NCI-H345 (cell line): ENCODE results near the gene IRX4.

Experiments used
- DNase-seq: peaks from one replicate; lab custom pipeline; 2025; lab: John Stamatoyannopoulos, UW

IRX4 gene

DNA sequence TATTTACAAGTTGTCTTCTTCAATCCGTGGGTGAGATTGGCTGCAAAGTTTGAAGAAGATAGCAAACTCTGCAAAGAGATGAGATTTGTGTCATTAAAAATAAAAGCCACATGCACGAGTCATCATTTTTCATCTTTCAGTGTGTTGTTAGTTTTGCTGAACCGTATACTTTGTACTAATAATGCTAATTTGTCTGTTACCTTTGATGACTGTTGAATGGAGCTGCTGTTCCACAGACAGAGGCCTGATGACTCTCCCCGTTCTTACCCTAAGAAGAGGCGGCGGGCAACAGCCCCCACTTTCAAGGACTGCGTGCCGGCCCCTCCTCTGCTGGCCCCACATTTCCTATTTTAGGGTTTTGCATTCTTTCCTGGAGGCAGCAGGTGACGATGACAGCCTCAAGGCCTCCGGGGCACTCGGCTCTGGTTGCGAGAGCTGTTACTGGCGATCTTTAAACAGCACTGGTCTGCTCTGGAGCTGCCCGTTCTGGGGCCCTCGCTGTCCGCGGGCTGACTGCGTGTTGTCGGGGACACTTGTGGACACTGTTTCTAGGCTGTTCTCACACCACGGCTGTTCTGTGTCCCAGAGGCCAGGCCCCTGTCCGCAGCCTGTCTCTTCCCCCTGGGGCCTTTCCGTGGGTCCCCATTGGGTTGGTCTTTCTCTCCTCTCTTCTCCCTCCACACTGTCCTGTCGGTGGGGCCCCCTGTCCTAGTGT lies 46.4 kb downstream of the IRX4 start:
- no peak for DNase-seq

DNA sequence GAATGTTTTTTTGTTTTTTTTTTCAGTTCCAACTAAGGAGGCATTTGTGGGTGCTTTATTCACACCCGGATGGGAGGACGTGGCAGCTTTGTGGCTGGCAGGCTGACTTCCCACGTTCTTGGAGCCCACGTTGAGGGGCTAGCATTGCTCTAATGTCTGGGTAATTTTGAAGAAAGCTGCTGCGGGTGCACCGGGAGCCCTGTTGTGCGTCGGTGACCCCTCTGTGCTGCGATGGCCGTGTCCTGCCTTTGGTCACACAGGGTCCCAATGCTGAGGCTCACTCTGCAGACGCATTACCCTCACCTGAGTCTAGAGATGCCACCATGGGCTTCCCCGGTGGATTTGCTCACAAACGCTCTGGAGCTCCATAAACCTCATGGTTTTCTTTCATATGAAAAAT lies 47.3 kb downstream of the IRX4 start:
- no peak for DNase-seq

DNA sequence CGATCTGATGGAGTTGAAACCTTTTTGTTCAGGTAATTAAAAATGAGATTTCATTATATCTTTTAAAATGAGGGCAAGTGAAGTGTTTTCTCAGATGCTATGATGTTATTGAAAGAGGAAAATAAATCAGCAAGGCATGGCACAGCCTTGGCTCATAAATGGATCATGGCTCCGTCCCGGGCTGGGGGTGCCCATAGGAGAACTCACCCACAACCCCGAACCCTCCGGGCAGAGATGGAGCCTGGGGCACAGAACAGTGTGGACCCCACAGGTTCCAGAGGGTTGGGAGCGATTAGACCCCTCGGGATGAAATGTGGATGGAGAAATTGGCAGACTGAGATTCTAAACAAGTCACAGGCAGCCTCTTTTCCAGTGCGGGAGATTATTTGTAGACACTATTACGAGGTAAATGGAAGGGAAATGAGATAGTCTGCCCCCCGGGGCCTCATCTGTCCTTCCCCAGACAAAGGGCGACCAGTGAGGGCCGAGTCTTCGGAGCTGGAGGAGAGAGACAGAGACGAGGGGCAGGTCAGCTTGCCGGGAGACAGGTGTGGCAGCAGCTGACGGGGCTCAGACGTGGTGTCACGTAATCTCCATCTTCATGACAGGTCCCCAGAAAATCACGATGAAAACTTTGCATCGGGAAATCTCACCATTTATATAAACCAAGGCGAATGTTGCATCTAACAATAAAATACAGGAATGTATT lies 47.9 kb downstream of the IRX4 start:
- no peak for DNase-seq

DNA sequence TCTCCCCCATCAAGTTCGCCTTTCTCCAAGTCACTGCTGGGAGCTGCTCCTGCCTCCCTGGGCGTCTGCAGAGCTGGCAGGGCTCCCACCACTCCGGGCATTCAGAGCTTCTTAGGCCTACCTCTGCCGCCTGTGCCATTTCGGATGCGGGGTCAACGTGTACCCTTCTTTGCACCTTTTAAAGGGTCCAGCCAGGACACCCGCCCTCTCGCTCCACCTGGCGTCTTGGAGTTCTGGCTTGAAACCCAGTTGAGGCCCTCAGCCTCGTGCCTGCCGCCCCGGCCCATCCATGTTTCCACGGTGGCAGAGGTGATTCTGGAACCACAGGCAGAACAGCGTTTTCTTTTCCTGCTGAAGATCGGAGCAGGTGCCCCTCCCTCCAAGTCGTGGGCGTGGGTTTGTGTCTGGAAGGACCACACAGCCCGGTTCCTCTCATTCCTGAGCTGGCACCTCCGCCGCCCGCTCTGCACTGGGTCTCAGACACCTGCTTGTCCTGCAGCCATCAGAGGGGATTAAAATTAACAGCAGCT lies 48.6 kb downstream of the IRX4 start:
- no peak for DNase-seq

DNA sequence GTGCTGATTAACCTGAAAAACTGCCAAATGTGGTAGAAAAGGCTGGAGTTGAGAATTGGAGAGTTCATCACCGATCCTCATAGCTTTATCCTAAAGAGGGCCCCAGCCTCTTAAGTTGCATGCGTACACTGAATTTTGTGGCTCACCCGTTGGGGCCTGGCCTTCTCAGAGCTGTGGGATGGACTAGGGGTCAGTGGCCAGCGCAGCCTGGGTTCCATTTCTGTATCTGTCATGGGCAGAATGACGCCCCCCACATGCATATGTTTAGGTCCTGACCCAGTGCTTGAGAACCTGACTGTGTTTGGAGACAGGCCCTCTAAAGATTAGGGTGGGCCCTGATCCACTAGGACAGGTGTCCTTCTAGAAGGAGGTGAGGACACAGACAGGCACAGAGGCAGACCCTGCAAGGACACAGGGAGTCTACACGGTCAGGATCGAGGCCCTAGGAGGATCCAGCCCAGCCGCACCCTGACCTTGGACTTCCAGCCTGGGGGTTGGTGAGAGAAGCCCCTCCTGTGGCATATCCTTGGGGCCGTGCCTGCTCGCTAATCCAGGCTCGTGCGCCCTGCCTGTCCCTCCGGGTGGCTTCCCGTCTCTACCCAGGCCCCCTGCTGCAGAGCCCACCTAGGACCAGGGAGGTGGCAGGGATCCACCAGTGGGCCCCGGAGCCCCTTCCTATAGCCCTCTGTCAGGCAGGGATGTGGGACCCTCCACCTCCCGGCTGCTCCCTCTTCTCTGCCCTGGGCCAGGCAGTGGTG lies 49.3 kb downstream of the IRX4 start:
- no peak for DNase-seq

DNA sequence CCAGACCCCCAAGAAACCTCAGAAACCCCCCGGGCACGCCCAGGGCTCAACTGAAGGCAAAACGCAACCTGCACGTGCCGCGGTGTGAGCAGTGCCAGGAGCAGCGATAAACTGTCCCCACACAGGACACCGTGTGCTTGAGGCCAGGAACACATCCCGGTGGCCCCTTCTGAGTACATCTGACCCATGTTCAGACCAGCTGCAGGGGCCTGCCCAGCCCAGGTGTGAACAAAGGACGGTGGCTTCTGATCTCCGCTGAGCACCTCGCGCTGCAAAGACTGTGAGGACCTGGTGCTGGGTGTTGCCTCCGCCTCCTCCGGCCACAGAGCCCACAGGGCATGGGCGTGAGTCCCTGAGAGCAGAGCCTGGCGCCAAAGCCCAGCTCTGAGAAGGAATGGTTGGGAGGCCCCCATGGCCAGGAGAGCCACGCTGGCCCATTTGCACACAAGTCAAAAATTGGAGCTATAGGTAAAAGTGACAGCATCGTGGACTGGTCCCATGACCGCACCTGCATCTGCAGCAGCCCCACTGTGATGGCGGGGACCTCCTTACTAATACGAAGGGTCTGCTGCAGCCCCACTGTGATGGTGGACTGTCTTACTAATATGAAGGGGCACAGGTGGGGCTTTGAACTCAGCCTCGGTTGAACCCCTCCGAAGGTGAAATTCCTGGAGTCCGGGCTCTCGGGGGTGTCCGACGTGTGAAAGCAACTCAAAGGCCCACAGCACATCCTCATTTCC lies 50.0 kb downstream of the IRX4 start:
- DNase-seq, result no peak

DNA sequence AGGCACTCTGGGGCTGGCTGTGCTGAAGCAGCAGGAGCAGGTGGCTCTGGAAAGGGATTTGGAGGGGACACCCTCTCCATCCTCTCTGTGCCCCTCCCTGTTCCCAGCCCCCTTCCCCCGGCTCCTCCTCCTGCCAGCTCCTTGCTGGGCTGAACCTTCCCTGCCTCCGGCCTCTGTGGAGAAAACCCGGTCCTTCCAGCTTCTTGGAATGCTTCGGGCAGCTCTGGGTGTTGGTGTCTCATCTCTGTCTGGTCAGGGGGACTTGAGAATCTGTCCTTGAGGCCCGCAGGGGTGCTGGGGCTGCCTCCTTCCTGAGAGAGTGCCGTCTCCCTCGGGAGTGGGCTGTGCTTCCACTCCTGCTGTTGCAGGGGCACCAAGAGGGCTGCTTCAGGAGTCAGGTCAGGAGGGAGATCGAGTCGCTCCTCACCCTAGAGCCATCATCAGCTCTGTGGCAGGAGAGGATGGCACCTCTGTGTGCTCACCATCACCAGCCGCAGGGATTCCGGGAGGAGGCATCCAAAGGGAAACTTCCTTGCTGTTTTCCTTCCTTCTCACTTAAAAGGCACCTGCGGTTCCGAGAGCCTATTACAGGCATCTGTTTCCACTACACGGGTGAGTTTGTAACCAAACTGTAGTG lies 50.9 kb downstream of the IRX4 start:
- no peak for DNase-seq

DNA sequence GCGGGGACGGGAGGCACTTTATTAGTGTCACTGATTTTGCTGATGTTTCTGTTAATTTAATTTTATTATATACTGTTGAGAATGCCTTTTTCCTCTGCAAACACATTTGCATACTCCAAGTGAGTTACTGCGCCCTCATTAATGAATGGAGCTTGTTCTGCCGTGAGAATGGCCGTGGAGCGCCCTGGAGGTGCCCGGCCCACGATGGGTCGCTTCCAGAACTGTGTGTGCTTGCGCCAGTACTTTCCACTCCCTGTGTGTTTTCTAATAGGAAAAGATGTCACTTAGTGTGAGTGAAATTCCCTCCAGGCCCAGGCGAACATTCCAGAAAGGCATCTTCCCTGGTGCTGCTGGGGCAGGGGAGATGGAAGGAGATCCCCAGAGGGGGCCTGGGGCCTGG lies 51.5 kb downstream of the IRX4 start:
- DNase-seq, result no peak

DNA sequence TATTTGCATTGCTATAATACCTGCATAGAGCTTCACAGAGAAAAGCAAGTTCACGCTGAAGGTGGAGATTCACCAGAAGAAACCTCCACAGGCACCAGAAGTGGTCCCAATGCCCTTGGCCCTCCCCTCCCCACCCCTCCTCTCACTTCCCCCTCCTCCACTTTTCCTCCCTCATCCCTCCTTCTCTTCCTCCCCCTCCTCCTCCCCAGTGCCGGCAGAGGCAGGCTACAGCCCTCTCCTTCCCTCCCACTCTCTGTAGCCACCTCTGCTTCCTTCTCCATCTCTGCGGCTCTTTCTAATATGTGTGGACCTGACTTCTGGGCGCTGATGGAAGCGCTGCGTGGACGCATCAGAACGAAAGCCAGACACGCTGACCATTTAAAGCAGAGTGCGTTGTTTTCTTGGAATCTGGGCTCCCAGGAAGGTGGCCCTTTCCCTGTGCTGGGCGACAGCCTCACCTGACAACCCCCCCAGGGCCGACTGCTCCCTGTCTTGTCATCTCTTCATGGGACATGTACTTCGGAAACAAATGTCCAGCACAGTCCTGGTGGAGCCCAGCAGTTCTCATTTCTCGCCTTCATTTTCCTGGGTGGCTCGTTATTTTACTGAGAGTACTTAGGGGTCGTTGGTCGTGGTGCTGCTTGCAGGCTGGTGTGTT lies 52.0 kb downstream of the IRX4 start:
- DNase-seq, result no peak

DNA sequence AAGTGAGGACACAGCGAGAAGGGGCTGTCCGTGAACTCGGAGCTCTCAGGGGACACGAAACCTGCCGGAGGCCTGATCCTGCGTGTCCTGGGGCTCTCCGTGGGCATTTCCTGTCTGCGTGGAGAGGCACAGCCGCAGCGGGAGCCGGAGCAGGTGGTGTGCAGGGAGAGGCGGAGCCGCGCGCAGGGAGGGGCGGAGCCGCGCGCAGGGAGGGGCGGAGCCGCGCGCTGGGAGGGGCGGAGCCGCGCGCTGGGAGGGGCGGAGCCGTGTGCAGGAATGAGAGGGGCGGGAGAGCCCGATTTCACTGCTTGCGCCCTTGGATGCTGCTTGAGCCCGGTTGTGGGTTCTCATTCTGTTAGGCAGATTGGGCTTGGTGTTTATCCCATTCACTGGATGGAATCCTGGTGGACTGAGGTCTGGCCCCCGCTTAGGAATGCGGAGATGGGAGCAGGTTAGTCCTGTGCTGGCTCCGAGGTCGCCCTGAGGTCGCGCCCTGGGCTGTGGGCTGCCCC lies 54.8 kb downstream of the IRX4 start:
- DNase-seq, result no peak
